OCI-LY7 (cell line): ENCODE measurements around the gene GSG1. TPM values are rescaled to one million over a fixed set of nuclear protein-coding genes. Genes with fewer than 3 reads are reported as not detected.

ENCODE experiments used
- BruUV-seq: library from RNA; stranded (reverse); fragments of 400-500 nt; replicated peaks from 2 replicates; lab custom pipeline; 2021; lab: Mats Ljungman, UMichigan
- CTCF ChIA-PET: fragments of 300-600 bp; sonication (Branson Sonifier 250); formaldehyde crosslinking; loops from one replicate; lab custom pipeline; 2022; ENCODE audit warnings: antibody characterized with exemption; ENCODE audit not compliant: unreplicated experiment; lab: Charles Lee
- POLR2A ChIA-PET: fragments of 300-600 bp; sonication (Branson Sonifier 250); formaldehyde crosslinking; loops from one replicate; lab custom pipeline; 2022; ENCODE audit warnings: antibody characterized with exemption; lab: Charles Lee
- DNase-seq: peaks from one replicate; pipeline ENCODE4 v3.0.0-alpha.2; 2015; ENCODE audit warnings: low spot score
- H2AFZ ChIP-seq: fragments of 200-600 bp; sonication (generic), shearing (Covaris generic); 2 replicates; pipeline ENCODE4 v1.6.1; 2014; ENCODE audit warnings: mild to moderate bottlenecking, antibody characterized with exemption, low read length, moderate library complexity
- H3K27ac ChIP-seq: fragments of 200-600 bp; sonication (generic); 2 replicates; pipeline ENCODE4 v1.5.1; 2014; ENCODE audit warnings: mixed run types, low read depth, mild to moderate bottlenecking, moderate library complexity, low read length, inconsistent platforms; ENCODE audit not compliant: poor library complexity, severe bottlenecking
- H3K36me3 ChIP-seq: fragments of 200-600 bp; sonication (generic); 2 replicates; pipeline ENCODE4 v1.6.1; 2014; ENCODE audit warnings: mild to moderate bottlenecking, antibody characterized with exemption, low read length, moderate library complexity, mixed read lengths; ENCODE audit not compliant: insufficient read depth
- H3K4me1 ChIP-seq: fragments of 200-600 bp; sonication (generic); 2 replicates; pipeline ENCODE4 v1.5.1; 2014; ENCODE audit warnings: mild to moderate bottlenecking, low read length; ENCODE audit not compliant: insufficient read depth, poor library complexity, severe bottlenecking
- H3K4me2 ChIP-seq: fragments of 200-600 bp; sonication (generic); 2 replicates; pipeline ENCODE4 v1.6.1; 2014; ENCODE audit warnings: mild to moderate bottlenecking, low read length
- H3K4me3 ChIP-seq: fragments of 200-600 bp; sonication (generic); 2 replicates; pipeline ENCODE4 v1.5.1; 2014; ENCODE audit warnings: mild to moderate bottlenecking, low read depth, low read length; ENCODE audit not compliant: poor library complexity, severe bottlenecking
- H3K79me2 ChIP-seq: fragments of 200-600 bp; sonication (generic); 2 replicates; pipeline ENCODE4 v1.6.1; 2016; ENCODE audit warnings: low read depth, mild to moderate bottlenecking, low read length, moderate library complexity, mixed read lengths; ENCODE audit not compliant: insufficient read depth
- H3K9me2 ChIP-seq: fragments of 200-600 bp; sonication (generic); 2 replicates; pipeline ENCODE4 v1.6.1; 2016; ENCODE audit warnings: mild to moderate bottlenecking, low read length, mixed read lengths; ENCODE audit not compliant: insufficient read depth
- H3K9me3 ChIP-seq: fragments of 200-600 bp; sonication (generic); 2 replicates; pipeline ENCODE4 v1.6.1; 2014; ENCODE audit warnings: mild to moderate bottlenecking, mixed run types, low read length, mixed read lengths
- H4K20me1 ChIP-seq: fragments of 200-600 bp; sonication (generic); 2 replicates; pipeline ENCODE4 v1.6.1; 2014; ENCODE audit warnings: mild to moderate bottlenecking, antibody characterized with exemption, low read length, moderate library complexity, mixed read lengths; ENCODE audit not compliant: insufficient read depth
- EZH2phosphoT487 ChIP-seq: fragments of 200-600 bp; sonication (generic); IDR thresholded peaks from 2 replicates; pipeline ENCODE4 v1.6.1; 2018; ENCODE audit warnings: low read depth, borderline replicate concordance, mild to moderate bottlenecking, mixed run types, antibody characterized with exemption, low read length, moderate library complexity, mixed read lengths
- intact Hi-C: fragments of 100-400 bp; cut with micrococcal nuclease; formaldehyde crosslinking; loops from one replicate; pipeline ENCODE4 v1.10.0; 2022; ENCODE audit not compliant: unreplicated experiment
- total RNA-seq, 2 experiments: library from RNA; depleted of rRNA in 1 of 2; stranded (reverse); fragments of >200 nt in 1 of 2; shearing (Covaris generic) in 1 of 2; gene quantifications; 2 replicates each; pipeline ENCODE4 v1.2.3, GENCODE V29; 2014 to 2022
- TF ChIP-seq, protein P1 (sequence below): fragments of 200-600 bp; sonication (generic); conservative IDR thresholded peaks from 2 replicates; pipeline ENCODE4 v1.5.1; 2014; ENCODE audit warnings: mild to moderate bottlenecking, antibody characterized with exemption, low read length, moderate library complexity, mixed read lengths

GSG1 gene
- total RNA-seq, 2 experiments from 2014 or later = not detected

DNA sequence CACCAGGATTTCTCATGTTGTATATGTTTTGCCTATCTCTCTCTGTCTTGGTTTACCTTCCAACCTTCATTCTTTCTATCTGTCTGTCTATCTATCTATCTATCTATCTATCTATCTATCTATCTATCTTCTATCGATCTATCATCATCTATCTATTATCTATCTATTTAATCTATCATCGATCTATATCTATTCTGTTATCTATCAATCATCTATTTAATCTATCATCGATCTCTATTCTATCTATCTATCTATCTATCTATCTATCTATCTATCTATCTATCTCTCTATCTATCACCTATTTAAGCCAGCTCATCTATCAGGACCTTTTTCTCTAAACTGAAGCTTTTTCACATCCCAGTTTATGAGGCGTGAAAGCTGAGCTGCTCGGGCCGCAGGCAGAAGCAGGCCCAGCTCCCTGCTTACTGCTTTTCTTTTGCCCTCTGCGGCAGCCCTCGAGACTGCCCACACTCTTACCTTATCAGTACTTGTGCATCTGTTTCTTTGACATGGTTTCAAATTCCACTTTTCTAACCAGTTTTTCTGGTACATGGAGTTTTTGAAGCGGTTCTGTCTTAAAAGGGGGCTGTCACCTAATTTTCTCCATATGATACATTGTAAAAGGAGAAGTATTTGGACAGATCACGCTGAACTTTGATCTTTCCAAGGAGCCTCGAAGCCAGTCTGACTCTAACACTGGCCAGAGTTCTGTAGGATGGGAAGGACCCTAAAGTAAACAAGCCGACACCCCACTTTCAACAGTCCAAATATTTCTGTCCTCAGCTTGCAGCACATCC, 44.4 kb upstream of the GSG1 start:
- no peak for TF ChIP-seq EZH2phosphoT487
- TF ChIP-seq, protein P1, sequence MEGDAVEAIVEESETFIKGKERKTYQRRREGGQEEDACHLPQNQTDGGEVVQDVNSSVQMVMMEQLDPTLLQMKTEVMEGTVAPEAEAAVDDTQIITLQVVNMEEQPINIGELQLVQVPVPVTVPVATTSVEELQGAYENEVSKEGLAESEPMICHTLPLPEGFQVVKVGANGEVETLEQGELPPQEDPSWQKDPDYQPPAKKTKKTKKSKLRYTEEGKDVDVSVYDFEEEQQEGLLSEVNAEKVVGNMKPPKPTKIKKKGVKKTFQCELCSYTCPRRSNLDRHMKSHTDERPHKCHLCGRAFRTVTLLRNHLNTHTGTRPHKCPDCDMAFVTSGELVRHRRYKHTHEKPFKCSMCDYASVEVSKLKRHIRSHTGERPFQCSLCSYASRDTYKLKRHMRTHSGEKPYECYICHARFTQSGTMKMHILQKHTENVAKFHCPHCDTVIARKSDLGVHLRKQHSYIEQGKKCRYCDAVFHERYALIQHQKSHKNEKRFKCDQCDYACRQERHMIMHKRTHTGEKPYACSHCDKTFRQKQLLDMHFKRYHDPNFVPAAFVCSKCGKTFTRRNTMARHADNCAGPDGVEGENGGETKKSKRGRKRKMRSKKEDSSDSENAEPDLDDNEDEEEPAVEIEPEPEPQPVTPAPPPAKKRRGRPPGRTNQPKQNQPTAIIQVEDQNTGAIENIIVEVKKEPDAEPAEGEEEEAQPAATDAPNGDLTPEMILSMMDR = no peak
- no TSS peak for BruUV-seq
- intact Hi-C loops = no loop called here
- no peaks in the 10 kb centered on the region for H4K20me1 ChIP-seq
- H3K4me2 ChIP-seq = no peak overlapping the region
- H3K79me2 ChIP-seq = no peaks in the 10 kb centered on the region
- H3K4me3 ChIP-seq = no peak overlapping the region
- ChIA-PET POLR2A (no interaction called here), CTCF (no interaction called here)
- no peaks in the 10 kb centered on the region for H3K9me2 ChIP-seq
- DNase-seq = no peak
- H2AFZ ChIP-seq = no peak overlapping the region
- H3K9me3 ChIP-seq = no peaks in the 10 kb centered on the region
- H3K36me3 ChIP-seq = no peaks in the 10 kb centered on the region
- H3K4me1 ChIP-seq = no peaks in the 10 kb centered on the region
- H3K27ac ChIP-seq = no peak overlapping the region

DNA sequence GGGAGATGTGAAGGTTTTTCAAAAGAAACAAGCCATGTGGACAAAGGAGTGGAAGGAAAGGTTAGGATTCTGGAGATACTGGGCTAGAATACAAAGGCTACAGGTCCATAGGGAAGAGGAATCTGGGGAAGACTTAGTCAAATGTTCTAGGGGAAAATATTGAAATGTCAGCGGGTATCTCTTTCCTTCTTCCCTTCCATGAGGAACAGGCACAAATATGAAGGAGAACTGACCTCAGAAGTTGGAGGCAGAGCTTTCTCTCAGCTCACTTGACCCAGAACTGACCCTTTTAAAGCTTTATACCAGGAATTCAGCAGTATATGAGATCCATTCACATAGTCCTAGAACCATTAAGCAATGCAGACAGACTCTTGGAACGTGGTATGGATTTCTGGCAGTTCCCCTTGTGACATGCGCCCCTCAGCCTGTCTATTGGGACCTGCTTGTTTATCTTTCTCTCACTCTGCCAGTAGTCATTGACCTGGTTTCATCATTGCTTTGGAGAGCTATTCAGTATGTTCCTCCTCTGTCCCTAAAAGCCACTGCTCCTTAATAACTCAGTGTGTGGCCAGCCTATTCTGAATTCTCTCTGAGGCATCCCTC, 43.0 kb upstream of the GSG1 start:
- DNase-seq = no peak
- no peaks in the 10 kb centered on the region for H4K20me1 ChIP-seq
- H3K4me3 ChIP-seq = no peak overlapping the region
- ChIA-PET POLR2A (no interaction called here), CTCF (no interaction called here)
- no peak for TF ChIP-seq EZH2phosphoT487
- TF ChIP-seq, protein P1 = no peak
- intact Hi-C loops = no loop called here
- no peaks in the 10 kb centered on the region for H3K9me3 ChIP-seq
- no peak overlapping the region for H3K4me2 ChIP-seq
- no peaks in the 10 kb centered on the region for H3K4me1 ChIP-seq
- no peak overlapping the region for H2AFZ ChIP-seq
- no TSS peak for BruUV-seq
- no peaks in the 10 kb centered on the region for H3K79me2 ChIP-seq
- no peaks in the 10 kb centered on the region for H3K9me2 ChIP-seq
- H3K27ac ChIP-seq = no peak overlapping the region
- no peaks in the 10 kb centered on the region for H3K36me3 ChIP-seq
